Vagina (tissue), 2 donors: ENCODE results near the gene GRIN2A.

Experiments
- POLR2A ChIP-seq, 2 donors: fragments of 450-650 bp; IDR thresholded peaks; one replicate each; pipeline ENCODE4 v1.6.1; 2017; ENCODE audit warnings: antibody characterized with exemption in 2 of 2, mild to moderate bottlenecking in 2 of 2, moderate library complexity in 2 of 2
- POLR2AphosphoS5 ChIP-seq, 2 donors: sonication (generic); formaldehyde crosslinking; IDR thresholded peaks; one replicate each; pipeline ENCODE4 v1.9.0; 2017; ENCODE audit warnings: antibody characterized with exemption in 2 of 2, mild to moderate bottlenecking in 2 of 2, low read depth in 1 of 2; ENCODE audit not compliant: insufficient read depth in 1 of 2
- TF ChIP-seq, protein P1 (sequence below), 3 experiments: fragments of 450-650 bp in 2 of 3; fragments of 200-600 bp in 1 of 3; sonication (generic) in 1 of 3; IDR thresholded peaks; one replicate each; pipeline ENCODE4 v1.5.1; 2017 to 2019; ENCODE audit warnings: antibody characterized with exemption in 3 of 3, mild to moderate bottlenecking in 2 of 3, moderate library complexity in 2 of 3

DNA sequence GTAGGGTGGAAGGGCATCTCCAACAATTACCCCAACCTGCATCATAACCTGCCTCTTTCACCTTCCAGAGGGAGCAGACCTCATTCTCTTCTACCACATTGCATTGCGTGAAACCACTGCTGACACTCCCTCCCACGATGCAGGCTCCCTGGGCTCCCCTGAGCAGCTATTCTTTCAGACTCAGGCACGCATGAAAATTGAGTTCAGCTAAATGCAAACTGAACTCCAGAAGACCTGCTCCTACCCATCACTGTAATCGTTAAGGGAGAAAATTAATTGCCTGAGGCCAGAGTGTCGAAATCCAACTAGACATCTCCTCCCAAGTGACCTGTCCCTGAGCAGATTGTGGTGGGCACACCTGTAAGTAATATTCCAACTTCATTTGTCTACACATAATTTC, 186.0 kb downstream of the GRIN2A start:
- TF ChIP-seq POLR2A (IDR thresholded peaks at IDR 0.05) (no peak), POLR2AphosphoS5 (IDR thresholded peaks at IDR 0.05; ENCODE audit: insufficient read depth in 1 of 2, low read depth in 1 of 2) (no peak)
- TF ChIP-seq, protein P1, sequence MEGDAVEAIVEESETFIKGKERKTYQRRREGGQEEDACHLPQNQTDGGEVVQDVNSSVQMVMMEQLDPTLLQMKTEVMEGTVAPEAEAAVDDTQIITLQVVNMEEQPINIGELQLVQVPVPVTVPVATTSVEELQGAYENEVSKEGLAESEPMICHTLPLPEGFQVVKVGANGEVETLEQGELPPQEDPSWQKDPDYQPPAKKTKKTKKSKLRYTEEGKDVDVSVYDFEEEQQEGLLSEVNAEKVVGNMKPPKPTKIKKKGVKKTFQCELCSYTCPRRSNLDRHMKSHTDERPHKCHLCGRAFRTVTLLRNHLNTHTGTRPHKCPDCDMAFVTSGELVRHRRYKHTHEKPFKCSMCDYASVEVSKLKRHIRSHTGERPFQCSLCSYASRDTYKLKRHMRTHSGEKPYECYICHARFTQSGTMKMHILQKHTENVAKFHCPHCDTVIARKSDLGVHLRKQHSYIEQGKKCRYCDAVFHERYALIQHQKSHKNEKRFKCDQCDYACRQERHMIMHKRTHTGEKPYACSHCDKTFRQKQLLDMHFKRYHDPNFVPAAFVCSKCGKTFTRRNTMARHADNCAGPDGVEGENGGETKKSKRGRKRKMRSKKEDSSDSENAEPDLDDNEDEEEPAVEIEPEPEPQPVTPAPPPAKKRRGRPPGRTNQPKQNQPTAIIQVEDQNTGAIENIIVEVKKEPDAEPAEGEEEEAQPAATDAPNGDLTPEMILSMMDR (IDR thresholded peaks at IDR 0.05) = no peak
